SW 1271 (cell line): ENCODE data around the gene ARF6.
"Not testable (repeated sequence)": the region's sequence is repeated elsewhere in the genome, so short reads cannot be mapped to it uniquely, and the experiment has no call there.

Experiments
- DNase-seq, 2 experiments: peaks; one replicate each; lab custom pipeline; 2025; lab: John Stamatoyannopoulos, UW

The ARF6 gene

GRCh38 chr14:49892636-49893308 lies at the start of gene ARF6:
TSS of gene ARF6 (plus strand) at chr14:49893082. CDS start at chr14:49893737, 655 bp downstream.
- peak; percentile 88 to 94 for DNase-seq

DNA sequence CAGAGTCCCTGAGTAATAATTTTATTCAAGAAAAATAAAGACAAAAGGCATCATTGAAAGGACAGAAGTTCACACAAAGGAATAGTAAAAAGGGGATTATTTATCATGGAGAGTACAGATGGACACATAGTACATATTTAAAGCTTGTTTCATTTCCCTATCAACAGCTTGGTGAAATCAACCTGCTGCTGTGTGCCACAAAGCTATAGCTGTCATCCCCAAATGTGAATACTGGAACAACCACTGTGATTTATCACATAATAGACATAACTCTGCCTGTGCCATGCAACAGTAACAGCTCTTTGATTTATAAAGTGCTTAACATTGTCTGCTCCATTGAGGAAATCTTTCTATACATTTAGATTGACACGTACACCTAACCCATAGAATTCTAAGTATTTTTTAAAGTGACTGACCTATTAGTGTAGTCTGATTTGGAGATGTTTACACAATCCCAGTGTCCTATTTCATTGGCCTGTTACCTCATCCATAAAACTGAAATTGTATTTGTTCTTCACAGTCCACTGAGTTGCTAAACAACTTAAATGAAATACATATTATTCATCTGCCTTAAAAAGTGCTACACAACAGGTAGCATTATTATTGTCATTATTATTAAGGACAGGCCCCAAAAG lies 43.6 kb upstream of the ARF6 start:
- no peak for DNase-seq

GRCh38 chr14:49851813-49852212 lies 41.1 kb upstream of the ARF6 start:
- no peak for DNase-seq

GRCh38 chr14:49852301-49853157 lies 40.4 kb upstream of the ARF6 start, which contains the start of gene NEMF:
TSS of gene NEMF (minus strand) at chr14:49852788. CDS start at chr14:49852753, 35 bp downstream.
- DNase-seq, result peak; percentile 85 to 97

DNA sequence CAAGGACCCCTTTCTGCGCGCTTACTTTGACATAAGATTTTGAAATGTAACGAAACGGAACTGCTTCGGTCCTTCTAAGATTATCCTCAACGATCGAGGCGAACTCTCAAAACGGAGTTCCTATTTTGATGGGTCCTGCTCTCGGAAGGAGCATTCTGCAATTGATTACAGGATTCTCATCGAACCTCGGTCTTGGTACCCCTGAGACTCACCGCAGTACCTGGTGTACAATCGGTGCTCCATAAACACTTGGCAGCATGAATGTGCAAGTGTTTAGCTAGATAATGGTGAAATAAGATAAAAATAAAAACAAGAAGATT lies 39.8 kb upstream of the ARF6 start:
- no peak for DNase-seq

DNA sequence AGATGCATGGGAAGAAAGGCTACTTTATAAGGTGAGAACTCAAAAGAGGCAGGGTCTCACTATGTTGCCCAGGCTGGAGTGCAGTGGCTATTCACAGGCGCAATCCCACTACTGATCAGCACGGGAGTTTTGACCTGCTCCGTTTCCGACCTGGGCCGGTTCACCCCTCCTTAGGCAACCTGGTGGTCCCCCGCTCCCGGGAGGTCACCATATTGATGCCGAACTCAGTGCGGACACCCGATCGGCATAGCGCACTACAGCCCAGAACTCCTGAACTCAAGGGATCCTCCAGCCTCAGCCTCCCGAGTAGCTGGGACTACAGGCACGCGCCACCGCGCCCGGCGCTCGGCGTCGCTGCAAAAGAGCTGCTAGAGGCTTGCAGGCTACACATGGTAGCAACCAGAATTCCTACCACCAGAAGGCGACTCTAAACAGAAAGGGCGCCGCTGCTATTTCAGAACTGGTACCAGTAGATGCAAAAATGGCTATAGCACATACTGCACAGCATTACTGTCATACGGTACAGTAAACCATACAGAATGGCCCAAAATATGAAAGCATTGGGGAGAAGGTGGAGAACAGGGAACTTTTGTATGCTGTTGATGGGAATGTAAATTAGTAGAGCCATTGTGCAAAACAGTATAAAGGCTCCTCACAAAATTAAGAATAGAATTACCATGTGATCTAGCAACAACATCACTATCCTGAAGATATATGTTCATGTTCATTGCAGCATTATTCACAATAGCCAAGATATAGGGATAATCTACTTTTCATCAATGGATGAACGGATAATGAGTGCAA lies 39.1 kb upstream of the ARF6 start:
- peak; percentile 36 to 90 for DNase-seq

GRCh38 chr14:49857427-49858003 lies 35.4 kb upstream of the ARF6 start:
- no peak for DNase-seq

DNA sequence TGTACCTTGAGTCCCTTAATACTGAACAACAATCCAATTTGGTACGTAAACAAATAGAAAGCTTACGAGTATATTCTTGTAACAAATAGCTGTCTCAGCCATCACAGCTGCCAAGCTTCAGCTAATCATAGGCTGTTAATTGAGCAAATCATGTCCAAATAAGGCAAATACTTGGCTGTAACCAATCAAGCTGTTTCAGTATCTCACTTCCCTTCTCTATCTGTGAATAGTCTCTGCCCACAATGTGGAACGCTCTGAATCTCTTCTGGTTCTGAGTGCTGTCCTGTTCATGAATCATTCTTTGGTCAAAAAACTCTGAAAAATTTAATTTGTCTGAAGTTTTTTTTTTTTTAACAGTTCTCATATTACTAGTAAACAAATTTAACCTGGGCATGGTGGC lies 34.5 kb upstream of the ARF6 start:
- DNase-seq, result no peak

GRCh38 chr14:49860988-49861698 lies 31.7 kb upstream of the ARF6 start:
- no peak for DNase-seq

GRCh38 chr14:49861699-49862088 lies 31.2 kb upstream of the ARF6 start:
- DNase-seq, result peak; percentile 56 to 90

- DNase-seq, result peak; percentile 70 to 90
Observed at GRCh38 chr14:49862089-49862673, 30.7 kb upstream of the ARF6 start.

- DNase-seq, result no peak
Observed at GRCh38 chr14:49863487-49864281, 29.2 kb upstream of the ARF6 start.

DNA sequence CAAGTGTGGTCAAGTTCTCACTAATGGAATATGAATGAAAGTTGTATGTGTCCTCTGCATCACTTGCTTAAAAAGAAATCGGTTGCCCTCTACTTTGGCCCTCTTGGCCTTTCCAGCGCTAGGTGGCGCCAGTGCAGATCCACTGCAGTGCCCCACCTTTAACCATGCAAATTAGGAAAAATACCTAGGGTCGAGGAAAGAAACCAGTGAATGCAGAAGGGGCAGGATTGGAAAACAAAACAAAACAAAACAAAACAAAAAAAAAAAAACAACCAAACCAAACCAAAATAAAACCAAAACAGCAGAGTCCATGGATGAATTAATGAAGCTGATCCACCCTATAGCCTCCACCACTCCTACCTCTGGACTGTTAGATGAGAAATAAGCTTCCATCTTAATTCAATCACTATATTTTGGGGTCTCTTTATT lies 27.4 kb upstream of the ARF6 start:
- peak; percentile 32 to 73 for DNase-seq

DNA sequence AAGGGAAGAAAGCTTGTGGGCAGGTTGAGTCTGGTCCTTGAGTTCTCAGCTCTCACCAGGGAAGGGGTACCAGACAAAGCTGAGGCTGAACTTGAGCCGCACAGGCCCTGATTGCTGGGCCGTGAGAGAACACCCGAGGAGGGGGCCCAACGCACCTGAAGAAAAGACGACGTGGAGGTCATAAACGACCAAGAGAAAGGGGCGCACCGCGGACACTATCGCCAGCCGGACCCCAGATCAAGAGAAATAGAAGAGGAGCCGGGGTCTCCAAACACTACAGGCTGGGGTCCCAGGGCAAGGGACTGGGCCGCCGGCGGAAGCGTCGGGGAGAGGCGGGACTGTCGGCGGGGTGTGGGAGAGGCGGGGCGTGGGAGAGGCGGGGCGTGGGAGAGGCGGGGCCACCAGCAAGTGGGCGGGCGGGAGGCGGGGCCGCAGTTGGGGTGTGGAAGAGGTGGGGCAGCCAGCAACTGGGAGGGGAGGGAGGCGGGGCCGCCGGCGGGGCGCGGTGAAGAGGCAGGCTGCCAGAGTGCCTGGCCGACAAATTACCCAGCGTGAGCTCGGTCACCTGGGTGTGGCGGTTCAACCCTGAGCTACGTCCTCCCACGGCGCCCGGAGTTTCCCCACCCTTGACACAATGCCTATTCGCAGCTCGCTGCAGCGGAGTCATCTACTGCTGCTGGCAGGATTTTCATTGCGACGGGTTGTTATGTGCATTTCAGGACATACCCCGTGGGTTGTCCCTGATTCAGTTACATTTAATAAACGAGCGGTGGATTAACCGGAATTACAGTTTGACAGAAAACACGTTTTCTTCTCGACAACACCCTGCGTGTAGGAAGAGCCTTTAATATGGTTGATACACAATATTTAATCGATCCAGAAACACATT lies 24.8 kb upstream of the ARF6 start:
- peak; percentile 80 to 94 for DNase-seq

- no peak for DNase-seq
Observed at GRCh38 chr14:49868720-49869114, 24.2 kb upstream of the ARF6 start.

- no peak for DNase-seq
Observed at GRCh38 chr14:49870908-49871307, 22.0 kb upstream of the ARF6 start.

DNA sequence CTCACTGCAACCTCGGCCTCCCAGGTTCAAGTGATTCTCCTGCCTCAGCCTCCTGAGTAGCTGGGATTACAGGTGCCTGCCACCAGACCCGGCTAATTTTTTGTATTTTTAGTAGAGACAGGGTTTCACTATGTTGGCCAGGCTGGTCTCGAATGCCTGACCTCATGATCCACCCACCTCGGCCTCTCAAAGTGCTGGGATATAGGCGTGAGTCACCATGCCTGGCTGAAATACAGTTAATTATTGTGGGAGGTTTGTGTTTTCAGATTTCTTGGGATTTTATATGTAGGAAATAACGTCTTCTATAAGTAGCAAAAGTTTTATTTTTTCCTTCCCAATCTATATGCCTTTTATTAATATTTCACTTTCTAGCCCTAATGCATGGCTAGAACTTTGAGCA lies 19.3 kb upstream of the ARF6 start:
- not testable (repeated sequence) for DNase-seq

DNA sequence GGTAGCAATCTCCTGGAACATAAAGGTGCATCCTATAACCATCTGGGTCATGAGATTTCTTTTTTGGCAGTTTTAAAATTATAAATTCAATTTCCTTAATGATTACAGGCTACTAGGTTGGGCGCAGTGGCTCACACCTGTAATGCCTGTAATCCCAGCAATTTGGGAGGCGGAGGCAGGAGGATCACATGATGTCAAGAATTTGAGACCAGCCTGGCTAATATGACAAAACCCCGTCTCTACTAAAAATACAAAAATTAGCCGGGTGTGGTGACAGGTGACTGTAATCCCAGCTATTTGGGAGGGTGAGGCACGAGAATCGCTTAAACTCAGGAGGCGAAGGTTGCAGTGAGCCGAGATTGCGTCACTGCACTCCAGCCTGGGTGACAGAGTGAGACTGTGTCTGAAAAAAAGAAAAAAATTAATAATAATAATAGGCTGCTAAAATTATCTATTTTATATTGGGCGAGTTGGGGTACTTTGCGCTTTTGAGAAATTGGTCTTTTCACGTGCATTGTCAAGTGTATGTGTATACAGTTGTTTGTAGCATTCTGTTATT lies 17.2 kb upstream of the ARF6 start:
- DNase-seq, result no peak
